Measurements from ENCODE around the gene ADCY4. TPM values are rescaled to one million over a fixed set of nuclear protein-coding genes. Genes with fewer than 3 reads are reported as not detected.

Gene ADCY4
- total and polyA plus RNA-seq, 2 donors (not counting 3 experiments of a cell fraction or from before 2014, with no cell fraction given), result 81.6 to 84.0 TPM

DNA sequence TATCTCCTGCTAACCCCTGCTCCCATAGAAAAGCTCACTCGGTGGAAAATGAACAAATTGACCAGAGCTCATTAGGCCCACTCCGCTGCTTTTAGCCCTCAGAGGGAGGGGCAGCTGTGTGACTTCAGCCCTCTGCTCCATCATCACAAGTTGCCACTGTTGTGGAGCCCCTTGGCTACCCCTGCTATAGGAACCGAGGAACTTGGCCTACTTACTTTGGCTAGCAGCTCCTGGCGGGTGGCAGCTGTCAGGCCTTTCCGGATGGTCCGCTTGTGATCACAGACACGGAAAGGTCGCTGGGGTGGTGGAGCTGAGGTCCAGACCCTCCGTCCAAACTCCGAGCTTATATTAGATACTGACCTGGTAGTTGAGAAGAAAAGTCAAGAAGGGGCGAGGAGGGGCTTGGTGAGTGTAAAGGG is 27.7 kb downstream of the ADCY4 start:
- no peak overlapping the region for H3K4me2 ChIP-seq (ENCODE audit: insufficient read depth, low read length)
- H3K4me1 ChIP-seq (ENCODE audit: control insufficient read depth, extremely low read depth, insufficient read depth, low read length), result peaks cover 23% of the 10 kb centered on the region
- ChIA-PET POLR2A (no interaction called here), CTCF (interaction anchor here (0.7 to 7.4 kb wide), 24 partner anchors 8 to 249 kb away, joined by 3 to 122 read pairs (median 6); partner anchors contain the start of genes CHMP4A, DHRS1, IRF9 and MDP1)
- no peak for DNase-seq (ENCODE audit: low read depth, low spot score)
- no peaks in the 10 kb centered on the region for H3K9me3 ChIP-seq (replicated peaks; ENCODE audit: control insufficient read depth, insufficient read depth, low read length)
- no peak for FAIRE-seq
- TF ChIP-seq FOS (IDR thresholded peaks at IDR 0.05; ENCODE audit: borderline replicate concordance, insufficient read depth, low read length), result no peak
- intact Hi-C loops (cut with micrococcal nuclease), result no loop called here
- no peaks in the 10 kb centered on the region for H3K27me3 ChIP-seq (ENCODE audit: control insufficient read depth in 2 of 2, insufficient read depth in 2 of 2, low read length in 2 of 2)
- H3K27ac ChIP-seq (ENCODE audit: insufficient read depth, low read depth, low read length), result no peak overlapping the region
- H3K4me3 ChIP-seq (replicated peaks in 1 of 3; ENCODE audit: insufficient read depth in 1 of 3, low read depth in 1 of 3, low read length in 3 of 3), result no peak overlapping the region
- BruUV-seq (replicated peaks), result no TSS peak
- no peaks in the 10 kb centered on the region for H4K20me1 ChIP-seq (replicated peaks; ENCODE audit: control insufficient read depth, extremely low read depth, insufficient read depth, low read length)
- no peaks in the 10 kb centered on the region for H3K9me1 ChIP-seq (replicated peaks; ENCODE audit: control insufficient read depth, extremely low read depth, insufficient read depth, low read length)
- H2AFZ ChIP-seq (ENCODE audit: low read depth, low read length), result no peak overlapping the region
- dilution Hi-C loops (cut with MboI; ENCODE audit: extremely low pct_ligation_motif_present, low sequenced_read_pairs), result no loop called here
- H3K36me3 ChIP-seq (ENCODE audit: control insufficient read depth in 2 of 2, extremely low read depth in 1 of 2, insufficient read depth in 2 of 2, low read length in 2 of 2), result peaks cover 0 to 37% of the 10 kb centered on the region in 2 experiments
- no peak overlapping the region for H3K9ac ChIP-seq (replicated peaks; ENCODE audit: extremely low read depth, insufficient read depth, low read length)
- H3K79me2 ChIP-seq (ENCODE audit: control insufficient read depth, insufficient read depth, low read length), result no peaks in the 10 kb centered on the region

DNA sequence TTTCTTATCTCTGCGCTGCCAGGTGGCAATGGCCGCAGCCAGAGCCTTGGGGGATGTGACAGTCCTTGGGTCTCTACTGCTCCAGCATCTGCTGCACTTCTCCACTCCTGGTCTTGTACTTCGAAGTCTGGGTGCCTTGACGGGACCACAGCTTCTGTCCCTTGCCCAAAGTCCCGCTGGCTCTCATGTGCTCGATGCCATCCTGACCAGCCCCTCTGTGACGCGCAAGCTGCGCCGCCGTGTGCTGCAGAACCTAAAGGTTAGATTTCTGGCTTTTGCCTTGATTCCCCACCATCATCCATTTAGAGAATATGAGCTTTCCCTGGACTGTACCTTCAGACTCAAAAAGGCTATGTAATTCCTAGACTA is 30.9 kb downstream of the ADCY4 start:
- H3K79me2 ChIP-seq (ENCODE audit: control insufficient read depth, insufficient read depth, low read length), result peaks cover 11% of the 10 kb centered on the region
- intact Hi-C loops (cut with micrococcal nuclease) (no loop called here), dilution Hi-C loops (cut with MboI; ENCODE audit: extremely low pct_ligation_motif_present, low sequenced_read_pairs) (no loop called here)
- CTCF ChIA-PET, result interaction anchor here (1.7 kb wide), 1 partner anchor 128 kb away, joined by 5 read pairs; no protein-coding TSS in a partner anchor
- FAIRE-seq, result no peak
- no peak overlapping the region for H3K4me2 ChIP-seq (ENCODE audit: insufficient read depth, low read length)
- TF ChIP-seq POLR2A (IDR thresholded peaks at IDR 0.05; ENCODE audit: low read depth, low read length) (no peak), GATA2 (IDR thresholded peaks at IDR 0.05; ENCODE audit: insufficient read depth, insufficient read length, low read depth, low read length) (no peak), MYC (IDR thresholded peaks at IDR 0.05; ENCODE audit: low read depth, low read length) (no peak), FOS (IDR thresholded peaks at IDR 0.05; ENCODE audit: borderline replicate concordance, insufficient read depth, low read length) (no peak), POLR2AphosphoS5 (IDR thresholded peaks at IDR 0.05; ENCODE audit: insufficient read depth, low read depth, low read length) (no peak), EZH2 (IDR thresholded peaks at IDR 0.05; ENCODE audit: borderline replicate concordance, low read depth, low read length, severe bottlenecking) (no peak)
- TF ChIP-seq, protein P1, sequence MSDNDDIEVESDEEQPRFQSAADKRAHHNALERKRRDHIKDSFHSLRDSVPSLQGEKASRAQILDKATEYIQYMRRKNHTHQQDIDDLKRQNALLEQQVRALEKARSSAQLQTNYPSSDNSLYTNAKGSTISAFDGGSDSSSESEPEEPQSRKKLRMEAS (IDR thresholded peaks at IDR 0.05; ENCODE audit: insufficient read depth, insufficient read length), result no peak
- H3K9me1 ChIP-seq (replicated peaks; ENCODE audit: control insufficient read depth, extremely low read depth, insufficient read depth, low read length), result no peaks in the 10 kb centered on the region
- H3K9me3 ChIP-seq (replicated peaks; ENCODE audit: control insufficient read depth, insufficient read depth, low read length), result no peaks in the 10 kb centered on the region
- H3K36me3 ChIP-seq (ENCODE audit: control insufficient read depth in 2 of 2, extremely low read depth in 1 of 2, insufficient read depth in 2 of 2, low read length in 2 of 2), result peaks cover 0 to 37% of the 10 kb centered on the region in 2 experiments
- H3K4me1 ChIP-seq (ENCODE audit: control insufficient read depth, extremely low read depth, insufficient read depth, low read length), result peaks cover 12% of the 10 kb centered on the region
- H3K27me3 ChIP-seq (ENCODE audit: control insufficient read depth in 2 of 2, insufficient read depth in 2 of 2, low read length in 2 of 2), result no peaks in the 10 kb centered on the region
- DNase-seq (ENCODE audit: low read depth, low spot score), result no peak
- POLR2A ChIA-PET, result no interaction called here
- no peak overlapping the region for H3K9ac ChIP-seq (replicated peaks; ENCODE audit: extremely low read depth, insufficient read depth, low read length)
- BruUV-seq (replicated peaks), result no TSS peak
- H2AFZ ChIP-seq (ENCODE audit: low read depth, low read length), result no peak overlapping the region
- H3K4me3 ChIP-seq (replicated peaks in 1 of 3; ENCODE audit: insufficient read depth in 1 of 3, low read depth in 1 of 3, low read length in 3 of 3), result no peak overlapping the region
- no peaks in the 10 kb centered on the region for H4K20me1 ChIP-seq (replicated peaks; ENCODE audit: control insufficient read depth, extremely low read depth, insufficient read depth, low read length)
- no peak overlapping the region for H3K27ac ChIP-seq (ENCODE audit: insufficient read depth, low read depth, low read length)
